HG03521 (cell line): ENCODE data around the gene LURAP1L.
A peak's percentile ranks its signal among the peaks of the same experiment; 100 is the strongest.

ENCODE experiments used
- ATAC-seq: cut with Tn5 transposase; IDR thresholded peaks from one replicate; pipeline ENCODE4 v1.9.1; 2021; ENCODE audit warnings: mild to moderate bottlenecking, moderate library complexity; ENCODE audit not compliant: unreplicated experiment

LURAP1L gene, protein sequence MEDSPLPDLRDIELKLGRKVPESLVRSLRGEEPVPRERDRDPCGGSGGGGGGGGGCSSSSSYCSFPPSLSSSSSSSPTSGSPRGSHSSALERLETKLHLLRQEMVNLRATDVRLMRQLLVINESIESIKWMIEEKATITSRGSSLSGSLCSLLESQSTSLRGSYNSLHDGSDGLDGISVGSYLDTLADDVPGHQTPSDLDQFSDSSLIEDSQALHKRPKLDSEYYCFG

DNA sequence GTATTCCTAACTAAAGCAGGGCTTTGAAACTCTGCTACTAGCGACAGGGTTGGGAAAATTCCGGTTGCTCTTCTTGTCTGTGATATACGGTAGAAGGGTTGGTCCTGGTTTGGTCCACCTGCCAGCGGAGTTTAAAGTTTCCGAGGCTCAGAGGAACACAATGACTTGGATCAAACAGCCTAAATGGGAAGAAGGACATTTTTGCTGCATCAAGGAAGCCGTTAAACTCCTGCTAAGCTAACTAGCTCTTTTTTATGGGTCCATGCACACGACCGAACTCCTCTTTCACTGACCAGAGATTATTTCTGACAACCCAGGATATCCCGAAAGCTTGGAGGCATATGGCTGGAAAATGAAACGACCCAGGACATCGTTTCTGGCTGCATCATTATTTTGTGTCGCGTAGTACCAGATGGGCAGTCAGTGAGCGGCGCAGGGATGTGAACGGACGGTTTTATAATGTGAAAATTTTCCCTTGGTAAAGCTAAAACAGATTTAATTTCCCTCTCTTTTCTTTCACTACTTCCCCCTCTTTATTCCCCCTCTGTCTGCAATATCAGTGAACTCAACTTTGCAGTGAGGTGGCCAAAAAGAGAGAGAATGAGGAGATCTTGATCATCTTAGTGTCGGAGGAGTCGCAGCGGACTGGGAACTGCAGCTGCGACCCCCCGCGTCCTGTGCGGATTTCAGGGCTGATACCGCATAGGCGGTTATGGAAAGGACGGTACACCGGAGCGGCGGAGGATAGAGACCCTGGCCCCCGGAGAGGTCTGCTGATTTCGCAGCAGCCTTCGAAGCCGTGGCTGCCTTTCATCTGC lies at the start of gene LURAP1L:
Gene LURAP1L (plus strand): TSS at position 160 of the 818 bp plus-strand sequence. CDS start 696 bp downstream, outside the sequence.
- no peak for ATAC-seq

DNA sequence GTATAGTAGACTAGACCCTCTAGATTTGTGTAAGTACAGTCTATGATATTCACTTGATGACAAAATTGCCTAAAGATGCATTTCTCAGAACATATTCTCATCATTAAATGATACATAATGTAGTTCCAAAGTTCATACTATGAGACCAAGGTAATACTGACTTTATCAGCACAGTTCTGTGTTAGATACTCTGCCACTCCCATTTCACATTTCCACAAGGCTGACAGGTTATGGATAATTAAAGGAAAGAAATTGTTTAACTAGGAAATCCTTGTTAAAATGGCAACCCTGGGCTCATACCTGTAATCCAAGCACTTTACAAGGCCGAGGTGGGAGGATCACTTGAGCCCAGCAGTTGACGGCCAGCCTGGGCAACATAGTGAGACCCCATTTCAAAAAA lies 48.0 kb upstream of the LURAP1L start:
- ATAC-seq = no peak

DNA sequence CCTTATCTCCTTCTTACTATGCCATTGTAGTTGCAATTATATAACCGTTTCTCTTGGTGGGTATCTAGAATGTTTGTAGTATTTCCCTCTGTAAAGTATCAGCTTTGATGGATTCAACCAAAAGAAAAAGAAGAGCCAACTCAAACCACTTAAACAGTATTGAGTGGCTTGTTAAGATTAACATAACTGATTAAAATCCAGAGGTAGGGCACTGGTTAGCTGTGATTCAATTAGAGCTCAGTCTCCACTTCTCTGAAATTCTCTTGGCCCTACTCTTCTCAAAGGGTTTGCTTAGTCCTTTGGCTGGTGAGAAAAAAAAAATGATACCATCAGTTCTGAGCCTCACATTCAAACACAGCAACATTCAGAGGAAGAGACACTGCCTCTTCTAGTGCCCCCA lies 44.6 kb upstream of the LURAP1L start:
- ATAC-seq = no peak

DNA sequence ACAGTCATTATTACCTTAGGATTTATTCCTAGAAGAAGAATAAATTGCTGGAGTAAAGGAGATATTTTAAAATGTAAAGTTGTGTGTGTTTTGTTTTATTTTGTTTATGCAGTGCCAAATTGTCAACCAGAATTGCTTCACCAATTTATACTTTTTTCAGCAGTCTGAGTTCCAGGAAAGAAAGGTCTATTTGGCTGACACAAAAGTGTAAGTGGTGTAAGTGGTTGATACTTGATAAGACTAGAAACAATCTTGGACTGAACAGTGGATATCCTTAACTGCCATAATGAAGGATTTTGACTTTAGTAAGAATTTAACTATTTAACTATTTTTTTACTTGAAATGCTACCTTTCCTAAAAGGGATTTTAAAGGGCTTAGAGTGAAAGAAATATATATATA lies 43.9 kb upstream of the LURAP1L start:
- no peak for ATAC-seq

DNA sequence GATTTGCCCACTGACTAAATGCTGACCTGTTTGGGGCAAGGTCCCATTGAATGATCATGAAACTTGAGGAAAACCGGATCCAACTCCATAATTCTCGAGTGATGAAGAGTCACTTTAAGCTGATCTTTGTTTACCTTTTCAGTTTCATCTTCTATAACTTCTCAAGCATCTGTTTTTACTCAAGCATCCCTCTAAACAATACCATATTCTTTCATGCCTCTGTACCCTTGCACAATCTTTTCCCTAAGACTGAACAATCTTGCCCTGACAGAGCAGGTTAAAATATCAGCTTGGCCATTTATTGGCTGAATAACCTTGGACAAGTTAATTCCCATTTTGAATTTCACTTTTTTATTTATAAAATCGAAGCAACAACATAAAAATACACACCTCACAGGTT lies 41.8 kb upstream of the LURAP1L start:
- no peak for ATAC-seq

DNA sequence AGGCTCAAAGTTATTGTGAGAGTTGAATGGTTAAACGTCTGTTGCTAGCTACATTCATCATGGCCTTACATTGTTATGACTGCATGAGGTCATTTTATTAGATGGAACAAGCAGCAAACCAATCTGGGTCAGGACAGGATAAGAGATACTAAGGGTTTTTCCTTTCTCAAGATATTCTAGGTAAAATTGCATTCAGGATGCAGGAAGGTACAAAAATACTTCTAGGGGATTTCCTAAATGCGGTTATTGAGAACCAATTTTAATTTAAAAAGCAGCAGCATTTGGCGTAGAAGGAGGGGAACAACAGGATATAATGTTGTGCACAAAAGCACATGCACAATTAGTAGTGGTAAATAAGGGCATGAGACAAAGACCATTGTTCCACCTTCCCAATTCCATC lies 39.2 kb upstream of the LURAP1L start:
- no peak for ATAC-seq

DNA sequence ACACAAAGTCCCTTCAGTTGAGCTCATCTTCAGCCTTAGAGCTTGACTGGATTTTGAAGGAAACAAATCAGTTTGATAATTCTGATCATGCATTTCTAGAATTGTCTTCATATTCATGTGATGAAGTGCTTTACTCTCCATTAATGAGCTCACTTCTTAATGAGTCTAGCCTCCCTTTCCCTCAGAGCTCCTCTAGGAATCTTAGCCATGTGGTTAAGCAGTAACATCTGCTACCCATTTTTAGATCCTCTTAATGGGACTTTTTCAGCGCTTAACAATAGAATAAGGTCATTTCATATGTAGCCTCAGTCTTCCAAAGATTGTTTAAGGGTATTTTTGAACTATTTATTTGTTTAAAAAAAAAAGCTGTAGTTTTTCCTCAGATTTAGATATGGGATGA lies 36.9 kb upstream of the LURAP1L start:
- ATAC-seq = no peak

DNA sequence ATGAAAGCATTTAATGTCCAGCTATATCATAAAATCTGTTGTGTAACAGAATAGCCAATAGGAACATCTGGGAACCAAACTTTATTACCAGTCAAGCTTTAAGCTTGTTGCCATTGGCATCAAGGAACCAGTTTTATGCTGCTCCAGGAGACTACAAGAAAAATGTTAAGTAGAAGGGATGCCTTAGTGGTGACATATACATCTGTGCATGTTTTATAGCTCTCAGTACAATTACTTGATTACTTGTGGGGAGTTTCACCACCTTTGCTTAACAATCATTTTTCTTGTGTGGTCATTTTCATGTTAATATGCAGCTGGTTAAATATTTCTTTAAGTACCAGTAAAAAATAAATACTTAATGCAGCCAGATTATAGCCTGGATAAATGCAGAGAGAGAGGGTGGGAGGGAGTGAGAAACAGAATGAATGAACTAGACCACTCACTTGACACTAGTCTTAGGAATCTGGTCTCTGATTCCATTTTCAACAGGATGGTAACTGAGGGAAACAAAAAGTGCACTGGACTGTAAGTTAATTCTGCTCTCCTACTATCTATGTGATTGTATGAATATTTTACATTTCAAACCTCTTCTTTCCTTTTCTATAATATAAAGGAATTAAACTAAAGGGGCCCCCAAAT lies 35.7 kb upstream of the LURAP1L start:
- no peak for ATAC-seq

DNA sequence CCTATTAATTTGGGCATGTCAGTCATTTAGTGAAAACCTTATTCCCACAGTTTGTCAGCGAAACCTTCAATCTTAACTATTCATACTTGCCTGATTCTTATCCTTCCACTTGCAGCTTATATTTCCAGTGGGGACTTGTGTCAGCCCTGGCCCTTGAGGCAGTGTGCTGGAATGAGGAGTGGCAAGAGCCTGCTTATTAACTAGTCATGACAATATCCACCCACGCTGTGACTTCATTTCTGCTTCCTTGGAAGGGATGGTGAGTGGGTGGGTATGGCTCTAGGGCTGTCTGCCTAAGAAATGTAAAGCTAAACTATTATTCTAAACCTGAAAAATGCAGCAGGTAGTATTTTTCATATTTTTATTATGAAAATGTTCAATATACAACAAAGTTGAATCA lies 34.0 kb upstream of the LURAP1L start:
- ATAC-seq = no peak

DNA sequence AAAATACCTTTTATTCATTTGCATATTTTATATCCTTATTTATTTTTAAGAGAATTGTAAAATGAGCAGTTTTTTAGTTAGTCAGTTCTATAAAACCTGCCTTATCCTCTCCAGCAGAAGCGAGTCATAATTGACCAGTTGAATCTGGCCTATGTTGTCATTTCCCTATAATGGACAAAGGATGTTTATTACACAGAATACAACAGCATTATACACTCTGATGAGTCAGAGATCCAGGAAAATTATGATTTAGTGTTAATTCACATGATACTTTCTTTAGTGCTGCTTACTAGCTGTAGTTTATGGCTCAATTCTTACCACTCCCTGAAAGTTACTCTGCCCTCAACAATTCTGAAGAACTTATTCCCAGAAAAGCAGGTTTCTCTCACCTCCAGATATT lies 26.8 kb upstream of the LURAP1L start:
- no peak for ATAC-seq

DNA sequence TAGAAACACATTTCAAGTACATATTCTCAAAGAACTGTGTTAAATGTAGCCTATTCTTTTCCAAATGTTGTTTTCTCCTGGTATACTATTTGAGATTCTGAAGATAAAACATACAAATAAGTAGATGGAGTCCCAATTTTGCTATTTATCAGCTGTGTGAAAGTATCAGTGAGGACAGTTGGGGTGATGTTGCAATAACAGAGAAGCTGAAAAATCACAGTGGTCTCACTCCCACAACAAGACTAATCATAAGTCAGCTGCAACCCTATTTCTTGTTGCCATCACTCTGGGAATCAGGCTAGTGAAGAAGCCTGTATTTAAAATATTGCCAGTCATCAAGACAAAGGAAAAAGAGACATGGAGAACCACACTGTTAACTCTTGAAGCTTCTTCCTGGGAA lies 25.9 kb upstream of the LURAP1L start:
- ATAC-seq = no peak

DNA sequence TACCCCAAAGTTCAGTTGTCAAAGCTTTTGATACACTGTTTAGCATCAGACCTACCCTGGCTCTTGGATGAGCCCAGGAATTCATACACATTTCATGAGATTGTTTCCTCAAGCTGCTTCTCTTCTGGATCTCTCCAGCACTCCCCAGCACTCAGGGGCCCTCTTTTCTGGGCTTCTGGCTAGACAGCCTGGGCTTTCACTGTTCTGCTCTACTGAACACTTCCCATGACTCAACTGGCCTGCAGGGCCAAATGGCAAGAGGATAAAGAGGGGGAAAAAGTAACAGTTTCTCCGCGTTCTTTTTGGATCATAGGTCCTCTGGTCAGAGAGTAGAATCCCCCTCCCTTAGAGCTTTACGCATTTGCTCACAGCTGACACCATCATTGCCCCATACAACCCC lies 20.9 kb upstream of the LURAP1L start:
- no peak for ATAC-seq

DNA sequence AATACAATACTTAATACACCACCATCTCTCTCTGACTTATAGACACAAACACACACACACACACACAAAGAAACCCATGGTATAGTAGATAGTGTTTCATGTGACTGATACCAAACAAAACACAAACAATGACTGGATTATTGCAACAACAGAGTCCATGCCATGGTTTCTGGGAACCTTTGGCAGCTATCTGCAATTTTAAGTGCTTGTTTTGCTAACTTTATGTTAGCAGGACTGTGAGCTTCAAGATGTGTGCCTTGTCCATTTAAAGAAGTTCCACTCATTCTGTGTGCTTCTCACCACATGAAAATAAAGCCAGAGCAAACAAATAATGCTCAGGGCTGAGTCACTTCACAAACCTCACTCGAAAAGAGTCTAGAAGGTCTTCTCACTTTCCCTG lies 15.1 kb upstream of the LURAP1L start:
- no peak for ATAC-seq

DNA sequence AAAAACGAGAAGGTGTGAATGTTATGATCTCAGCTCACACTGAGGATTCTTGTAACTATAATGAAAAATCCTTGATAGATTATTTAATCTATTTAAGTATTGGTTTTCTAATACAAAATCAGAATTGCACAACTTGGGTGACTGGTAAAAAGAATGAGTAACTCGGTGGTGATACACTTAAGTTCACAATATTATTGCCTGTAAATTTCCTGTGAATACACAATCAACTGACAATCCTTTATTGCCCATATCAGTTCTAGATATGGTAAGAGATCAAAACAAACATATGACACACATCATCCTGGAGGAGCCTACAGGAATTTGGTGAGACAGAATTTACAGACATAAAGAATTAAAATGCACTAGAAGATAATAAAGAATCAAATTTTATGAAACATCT lies 14.1 kb upstream of the LURAP1L start:
- ATAC-seq = no peak

DNA sequence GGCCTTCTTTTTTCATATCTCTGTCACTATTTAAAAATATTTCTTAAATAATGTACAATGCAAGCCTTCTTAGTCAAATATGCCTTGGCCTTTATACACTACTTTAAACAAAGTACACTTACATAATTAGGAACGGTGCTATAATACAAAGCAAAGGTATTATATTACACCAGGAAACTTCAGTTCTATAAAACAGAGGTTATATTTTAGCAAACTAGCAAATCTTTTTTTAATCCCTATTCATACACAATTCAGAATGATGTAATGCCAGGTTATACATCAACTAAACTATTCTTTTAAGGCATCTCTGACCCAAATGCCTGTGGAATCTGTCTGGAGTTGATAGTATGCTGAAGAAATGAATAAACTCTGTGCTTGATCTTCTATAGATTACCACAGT lies 10.7 kb upstream of the LURAP1L start:
- ATAC-seq = no peak

DNA sequence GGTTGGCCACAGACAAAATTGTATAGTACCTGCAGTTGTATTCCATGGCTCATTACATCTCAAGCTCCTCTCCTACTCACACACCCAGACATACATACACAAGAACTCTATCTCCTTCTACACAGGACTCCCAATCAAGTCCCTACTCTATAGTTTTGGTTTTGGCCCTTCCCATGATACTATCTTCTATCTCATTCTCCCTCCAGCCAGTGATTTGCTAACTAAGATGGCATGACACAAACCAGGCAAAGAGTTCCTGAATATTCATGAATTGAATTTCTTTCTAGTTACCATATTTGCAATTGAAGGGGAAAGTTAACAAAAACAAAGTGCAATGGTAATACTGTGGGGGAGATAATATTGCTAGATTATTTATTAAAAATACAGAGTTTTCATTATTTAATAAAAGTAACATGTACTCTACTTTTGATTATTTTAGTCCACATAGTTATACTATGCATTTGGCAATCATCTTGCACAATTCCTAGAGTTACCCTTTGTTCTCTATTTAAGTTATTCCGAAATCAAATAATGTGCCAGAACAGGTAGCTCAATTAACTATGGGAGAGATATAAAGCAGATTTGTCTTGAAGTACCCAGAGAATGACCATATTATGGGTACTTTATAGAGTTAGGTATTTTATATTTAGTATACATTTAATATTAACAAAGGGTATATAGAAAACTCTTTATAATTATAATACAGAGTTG lies 9.6 kb upstream of the LURAP1L start:
- ATAC-seq = no peak

DNA sequence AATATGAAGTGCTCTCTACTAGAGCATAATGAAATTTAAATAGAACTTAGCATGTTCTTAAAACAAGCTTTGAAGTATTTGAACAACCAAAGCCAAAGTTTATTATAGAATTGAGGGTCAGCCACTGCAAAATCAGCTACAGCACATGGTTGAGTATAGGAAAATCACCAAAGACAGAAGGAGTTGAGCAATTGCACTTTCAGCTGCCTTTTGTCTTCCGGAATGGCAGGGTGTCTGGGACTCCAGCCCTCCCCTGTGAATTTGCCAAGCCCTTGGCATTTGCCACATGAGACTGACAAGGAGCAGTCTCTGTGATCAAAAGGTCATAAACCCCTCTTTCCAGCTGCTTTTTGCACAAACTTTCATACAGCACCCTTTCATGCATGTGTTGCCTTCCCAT lies 8.5 kb upstream of the LURAP1L start:
- ATAC-seq = no peak

DNA sequence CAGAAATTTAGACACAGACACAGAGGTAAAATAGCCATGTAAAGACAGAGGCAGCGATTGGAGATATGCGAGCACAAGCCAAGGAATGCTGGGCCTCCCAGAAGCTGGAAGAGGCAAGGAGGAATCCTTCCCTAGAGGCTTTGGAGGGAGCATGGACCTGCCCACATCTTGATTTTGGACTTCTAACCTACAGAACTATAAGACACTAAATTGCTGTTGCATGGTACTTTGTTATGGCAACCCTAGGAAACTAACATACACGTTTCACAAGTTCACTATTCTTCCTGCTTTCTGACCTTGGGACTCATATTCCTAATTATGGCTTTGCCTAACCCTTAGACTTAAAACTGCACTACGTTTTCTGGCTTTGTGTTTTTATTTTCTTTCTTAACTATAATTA lies 4.6 kb upstream of the LURAP1L start:
- ATAC-seq = no peak

DNA sequence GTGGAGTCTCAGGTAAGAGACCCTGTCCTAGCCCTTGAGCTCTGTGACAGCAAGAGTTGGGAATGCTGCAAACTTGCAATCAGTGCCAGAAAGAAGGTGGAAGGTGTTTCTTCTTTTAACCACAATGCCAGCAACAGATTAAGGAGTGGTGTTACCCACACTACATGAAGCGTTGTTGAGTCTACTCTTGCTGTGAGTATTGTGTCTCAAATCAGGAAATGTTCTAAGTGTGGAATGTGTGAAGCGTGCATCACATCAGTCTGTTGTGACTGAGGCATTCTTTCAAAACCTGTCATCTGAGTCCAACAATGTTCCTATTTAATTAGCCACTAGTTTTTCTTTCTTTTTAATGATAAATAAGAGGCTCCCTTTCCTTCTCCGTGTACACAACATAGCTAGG lies 2.9 kb upstream of the LURAP1L start:
- no peak for ATAC-seq

DNA sequence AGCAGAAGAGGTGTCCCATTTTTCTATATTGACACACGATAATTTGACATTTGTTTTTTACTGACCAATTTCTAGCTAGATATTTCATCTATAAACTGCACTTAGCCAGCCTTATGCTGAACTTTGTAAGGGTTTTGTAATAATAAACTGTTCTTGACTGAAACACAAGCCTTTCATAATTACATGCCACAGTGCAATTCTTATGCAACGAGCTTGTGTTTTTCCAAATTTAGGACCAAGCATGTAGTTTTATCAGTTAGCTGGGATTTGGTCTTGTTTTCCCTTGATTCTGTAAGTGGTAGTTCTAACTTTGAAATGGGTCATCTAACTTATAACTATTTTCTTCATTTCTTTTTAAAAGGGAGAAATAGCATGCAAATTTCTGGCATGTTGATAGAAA lies 1.3 kb upstream of the LURAP1L start:
- ATAC-seq = no peak

DNA sequence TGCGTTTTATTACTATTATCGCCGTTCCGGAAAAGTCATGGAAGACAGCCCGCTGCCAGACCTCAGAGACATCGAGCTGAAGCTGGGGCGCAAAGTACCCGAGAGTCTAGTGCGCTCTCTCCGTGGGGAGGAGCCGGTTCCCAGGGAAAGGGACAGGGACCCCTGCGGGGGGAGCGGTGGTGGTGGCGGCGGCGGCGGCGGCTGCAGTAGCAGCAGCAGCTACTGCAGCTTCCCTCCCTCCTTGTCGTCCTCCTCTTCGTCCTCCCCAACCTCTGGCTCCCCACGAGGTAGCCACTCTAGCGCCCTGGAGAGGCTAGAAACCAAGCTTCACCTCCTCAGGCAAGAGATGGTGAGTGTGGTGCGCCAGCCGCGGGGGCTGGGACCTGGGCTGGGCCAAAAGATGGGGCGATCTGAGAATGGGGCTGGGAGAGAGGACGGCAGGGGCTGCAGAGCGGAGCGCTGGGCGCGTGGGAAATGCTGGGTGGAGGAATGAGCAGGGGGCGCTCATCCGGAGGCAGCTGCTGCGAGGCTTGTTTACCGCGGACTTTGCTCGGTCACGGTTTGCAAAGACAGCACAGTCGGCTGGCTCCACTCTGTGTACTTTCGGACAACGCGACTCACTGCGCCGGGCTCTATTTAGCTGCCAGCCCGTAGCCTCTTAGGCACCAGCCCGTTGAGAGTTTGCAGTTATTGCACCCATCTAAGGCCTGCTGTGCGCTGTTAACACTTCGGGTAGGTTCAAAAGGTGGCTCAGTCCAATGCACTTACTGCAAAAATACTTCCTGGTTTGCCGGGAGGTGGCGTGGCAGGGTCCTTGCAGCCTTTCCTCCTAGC lies 1.1 kb downstream of the LURAP1L start:
- peak; percentile 82 for ATAC-seq
